ENCODE data around the gene AUTS2. TPM values are rescaled to one million over a fixed set of nuclear protein-coding genes. Genes with fewer than 3 reads are reported as not detected.

Gene AUTS2
- total and polyA plus RNA-seq, 10 of the 15 experiments (the other 5 are each of a cell fraction or from before 2014, with no cell fraction given) = 6.4 to 55.6 (median 21.6) TPM

DNA sequence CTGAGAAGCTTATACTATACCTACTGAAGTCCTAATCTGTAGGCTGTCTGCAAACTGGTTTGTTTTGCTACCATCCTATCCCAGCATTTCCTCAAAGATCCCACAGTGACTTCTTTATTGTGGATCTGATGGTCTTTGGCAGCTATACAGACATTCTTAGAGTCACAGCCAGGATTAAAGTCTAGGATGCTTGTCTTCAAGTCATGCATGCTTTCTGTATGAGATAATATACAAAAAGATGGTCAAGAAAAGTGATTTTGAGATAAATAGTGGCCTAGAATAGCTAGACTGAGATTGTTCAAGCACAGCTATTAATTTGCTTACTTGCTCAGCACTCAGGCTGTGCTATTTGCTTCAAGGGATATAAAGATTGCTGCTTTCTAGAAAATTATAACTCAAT is 454.4 kb downstream of the AUTS2 start:
- SMC1A ChIA-PET (ENCODE audit: uncharacterized antibody, unreplicated experiment) = interaction anchor here (1.0 to 3.3 kb wide), 7 partner anchors 9 to 646 kb away, joined by 3 to 17 read pairs (median 4); no protein-coding TSS in a partner anchor
- Histone ChIP-seq H3K9ac (ENCODE audit: control insufficient read depth, insufficient read depth, low read length) (no peak overlapping the region), H3K4me3 (no peak overlapping the region), H3K9me3 (replicated peaks; ENCODE audit: control insufficient read depth, insufficient read depth, low read length) (no peaks in the 10 kb centered on the region), H3K27ac (ENCODE audit: control insufficient read depth, insufficient read depth) (no peak overlapping the region), H4K20me1 (ENCODE audit: control insufficient read depth, insufficient read depth) (no peaks in the 10 kb centered on the region), H2AFZ (ENCODE audit: control insufficient read depth, low read depth, low read length) (no peak overlapping the region), H3K36me3 (ENCODE audit: control insufficient read depth in 2 of 2, insufficient read depth in 2 of 2, low read length in 1 of 2) (no peaks in the 10 kb centered on the region), H3K4me2 (ENCODE audit: control insufficient read depth, insufficient read depth) (no peak overlapping the region), H3K4me1 (ENCODE audit: control insufficient read depth, insufficient read depth, low read length) (no peaks in the 10 kb centered on the region), H3K79me2 (ENCODE audit: control insufficient read depth, insufficient read depth, low read length) (no peaks in the 10 kb centered on the region), H3K27me3 (replicated peaks in 1 of 2; ENCODE audit: control insufficient read depth in 2 of 2, insufficient read depth in 2 of 2, low read length in 1 of 2) (no peaks in the 10 kb centered on the region)
- intact Hi-C loops (cut with micrococcal nuclease; ENCODE audit: unreplicated experiment) = no loop called here
- CTCF ChIA-PET = no interaction called here
- FAIRE-seq = no peak
- no peak for TF ChIP-seq IRF4 (IDR thresholded peaks at IDR 0.05; ENCODE audit: low read depth, low read length)
- TF ChIP-seq LARP7 (IDR thresholded peaks at IDR 0.05) = no peak
- TF ChIP-seq MEF2B (IDR thresholded peaks at IDR 0.05; ENCODE audit: partially characterized antibody, poor library complexity, severe bottlenecking) = no peak
- no peak for TF ChIP-seq ZNF207 (IDR thresholded peaks at IDR 0.05; ENCODE audit: borderline replicate concordance)
- TF ChIP-seq ESRRA (IDR thresholded peaks at IDR 0.05; ENCODE audit: low read length) = no peak
- BruUV-seq (replicated peaks) = no TSS peak
- no peak for ATAC-seq
- RAD21 ChIA-PET (ENCODE audit: unreplicated experiment) = no interaction called here
- DNase-seq (ENCODE audit: low read depth, low spot score) = no peak
- in situ Hi-C loops (cut with MboI) = no loop called here
- POLR2A ChIA-PET = interaction anchor here (1.0 kb wide), 1 partner anchor 643 kb away, joined by 3 read pairs; no protein-coding TSS in a partner anchor

DNA sequence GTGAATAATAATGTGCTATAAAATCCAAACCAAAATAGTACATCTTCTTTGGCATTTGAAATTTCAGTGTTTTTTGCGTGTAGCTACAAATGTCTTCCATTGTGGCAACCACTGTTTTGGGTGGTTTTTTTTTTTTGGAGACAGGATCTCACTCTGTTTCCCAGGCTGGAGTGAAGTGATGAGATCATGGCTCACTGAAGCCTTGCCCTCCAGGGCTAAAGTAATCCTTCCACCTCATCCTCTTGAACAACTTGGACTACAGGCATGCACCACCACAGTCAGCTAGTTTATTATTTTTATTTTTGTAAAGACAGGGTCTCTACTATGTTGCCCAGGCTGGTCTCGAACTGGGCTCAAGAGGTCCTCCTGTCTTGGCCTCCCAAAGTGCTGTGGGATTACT is 455.1 kb downstream of the AUTS2 start:
- Histone ChIP-seq H2AFZ (ENCODE audit: control insufficient read depth, low read depth, low read length) (no peak overlapping the region), H3K27ac (ENCODE audit: control insufficient read depth, insufficient read depth) (no peak overlapping the region), H3K4me2 (ENCODE audit: control insufficient read depth, insufficient read depth) (no peak overlapping the region), H3K9ac (ENCODE audit: control insufficient read depth, insufficient read depth, low read length) (no peak overlapping the region), H3K4me3 (no peak overlapping the region), H3K9me3 (replicated peaks; ENCODE audit: control insufficient read depth, insufficient read depth, low read length) (no peaks in the 10 kb centered on the region), H3K4me1 (ENCODE audit: control insufficient read depth, insufficient read depth, low read length) (no peaks in the 10 kb centered on the region), H3K79me2 (ENCODE audit: control insufficient read depth, insufficient read depth, low read length) (no peaks in the 10 kb centered on the region), H4K20me1 (ENCODE audit: control insufficient read depth, insufficient read depth) (no peaks in the 10 kb centered on the region), H3K27me3 (replicated peaks in 1 of 2; ENCODE audit: control insufficient read depth in 2 of 2, insufficient read depth in 2 of 2, low read length in 1 of 2) (no peaks in the 10 kb centered on the region), H3K36me3 (ENCODE audit: control insufficient read depth in 2 of 2, insufficient read depth in 2 of 2, low read length in 1 of 2) (no peaks in the 10 kb centered on the region)
- in situ Hi-C loops (cut with MboI) (no loop called here), intact Hi-C loops (cut with micrococcal nuclease; ENCODE audit: unreplicated experiment) (no loop called here)
- ChIA-PET CTCF (interaction anchor here (0.6 to 0.7 kb wide), 3 partner anchors 9 to 64 kb away, joined by 3 read pairs; no protein-coding TSS in a partner anchor), POLR2A (no interaction called here), SMC1A (ENCODE audit: uncharacterized antibody, unreplicated experiment) (interaction anchor here (1.0 to 3.3 kb wide), 6 partner anchors 8 to 646 kb away, joined by 3 to 17 read pairs (median 3); no protein-coding TSS in a partner anchor), RAD21 (ENCODE audit: unreplicated experiment) (no interaction called here)
- no peak for FAIRE-seq
- no peak for DNase-seq (ENCODE audit: low read depth, low spot score)
- ATAC-seq = no peak
- WGBS (ENCODE audit: insufficient coverage, insufficient replicate concordance, low lambda C conversion rate, missing lambda C conversion rate) = 13% methylated on average over 2 of the region's 2 CpGs
- TF ChIP-seq SIN3A (IDR thresholded peaks at IDR 0.05; ENCODE audit: low read depth, low read length) (no peak), EGR1 (IDR thresholded peaks at IDR 0.05; ENCODE audit: borderline replicate concordance in 1 of 2, low read depth in 2 of 2, low read length in 2 of 2) (no peak), RBBP5 (conservative IDR thresholded peaks at IDR 0.05) (no peak), KAT2A (conservative IDR thresholded peaks at IDR 0.05; ENCODE audit: control insufficient read depth, low read depth, low read length) (no peak), EED (IDR thresholded peaks at IDR 0.05; ENCODE audit: low read depth) (no peak), TCF7 (IDR thresholded peaks at IDR 0.05; ENCODE audit: borderline replicate concordance) (no peak), CBX3 (IDR thresholded peaks at IDR 0.05; ENCODE audit: borderline replicate concordance, low read depth) (no peak), RUNX3 (IDR thresholded peaks at IDR 0.05; ENCODE audit: low read length) (no peak), BCL11A (IDR thresholded peaks at IDR 0.05; ENCODE audit: low read depth, low read length) (no peak)
- TF ChIP-seq, protein P1, sequence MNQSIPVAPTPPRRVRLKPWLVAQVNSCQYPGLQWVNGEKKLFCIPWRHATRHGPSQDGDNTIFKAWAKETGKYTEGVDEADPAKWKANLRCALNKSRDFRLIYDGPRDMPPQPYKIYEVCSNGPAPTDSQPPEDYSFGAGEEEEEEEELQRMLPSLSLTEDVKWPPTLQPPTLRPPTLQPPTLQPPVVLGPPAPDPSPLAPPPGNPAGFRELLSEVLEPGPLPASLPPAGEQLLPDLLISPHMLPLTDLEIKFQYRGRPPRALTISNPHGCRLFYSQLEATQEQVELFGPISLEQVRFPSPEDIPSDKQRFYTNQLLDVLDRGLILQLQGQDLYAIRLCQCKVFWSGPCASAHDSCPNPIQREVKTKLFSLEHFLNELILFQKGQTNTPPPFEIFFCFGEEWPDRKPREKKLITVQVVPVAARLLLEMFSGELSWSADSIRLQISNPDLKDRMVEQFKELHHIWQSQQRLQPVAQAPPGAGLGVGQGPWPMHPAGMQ (IDR thresholded peaks at IDR 0.05; ENCODE audit: borderline replicate concordance) = no peak
- BruUV-seq (replicated peaks) = no TSS peak

Measured in GM12878 (cell line).